Measurements from ENCODE around the gene PDAP1.

GRCh38 chr7:99371376-99371920 is 36.9 kb downstream of the PDAP1 start:
- TF ChIP-seq POLR2A (IDR thresholded peaks at IDR 0.05), result no peak
- no peak for TF ChIP-seq CTCF (IDR thresholded peaks at IDR 0.05)
